Colonic mucosa (tissue), 4 donors: Measurements from ENCODE around the gene ATP8A1. TPM values are rescaled to one million over a fixed set of nuclear protein-coding genes. Genes with fewer than 3 reads are reported as not detected.
A peak's percentile ranks its signal among the peaks of the same experiment; 100 is the strongest.

Experiments
- DNase-seq: peaks from one replicate; pipeline ENCODE4 v3.0.0-alpha.2; 2020
- H3K27ac ChIP-seq: fragments of 200-600 bp; one replicate; pipeline ENCODE4 v1.8.0; 2021
- H3K27me3 ChIP-seq: fragments of 200-600 bp; one replicate; pipeline ENCODE4 v1.8.0; 2021
- H3K36me3 ChIP-seq: fragments of 200-600 bp; one replicate; pipeline ENCODE4 v1.8.0; 2021
- H3K4me1 ChIP-seq: fragments of 200-600 bp; one replicate; pipeline ENCODE4 v1.8.0; 2021; ENCODE audit warnings: mild to moderate bottlenecking
- H3K4me3 ChIP-seq: fragments of 200-600 bp; one replicate; pipeline ENCODE4 v1.8.0; 2021
- H3K9ac ChIP-seq, 2 donors: one replicate each; pipeline ENCODE4 v1.7.0; 2013; ENCODE audit warnings: control low read depth in 2 of 2, low read depth in 2 of 2, low read length in 2 of 2
- H3K9me3 ChIP-seq: fragments of 200-600 bp; one replicate; pipeline ENCODE4 v1.8.0; 2021
- intact Hi-C: fragments of 100-400 bp; cut with DNase I; formaldehyde crosslinking; loops from one replicate; pipeline ENCODE4 v1.14.1; 2022
- total RNA-seq, 2 donors: library from RNA; stranded (reverse); fragmentation: NEBNext Ultra II Directional in 1 of 2; extraction: Animal tissue kit (Norgen Biotek cat#: 25700) in 1 of 2; gene quantifications; one replicate each; pipeline ENCODE4 v1.2.1, GENCODE V29; 2021
- TF ChIP-seq, protein P1 (sequence below): fragments of 200-600 bp; IDR thresholded peaks from one replicate; pipeline ENCODE4 v1.8.0; 2022; ENCODE audit warnings: antibody characterized with exemption, mild to moderate bottlenecking
- donor health status: healthy.
- donor health status: DM: no; HTN: no; CAD: no.
- donor health status: DM: no; HTN: no; CAD: no.

The ATP8A1 gene
- total RNA-seq, 2 donors from 2014 or later = 19.1 to 34.0 TPM

DNA sequence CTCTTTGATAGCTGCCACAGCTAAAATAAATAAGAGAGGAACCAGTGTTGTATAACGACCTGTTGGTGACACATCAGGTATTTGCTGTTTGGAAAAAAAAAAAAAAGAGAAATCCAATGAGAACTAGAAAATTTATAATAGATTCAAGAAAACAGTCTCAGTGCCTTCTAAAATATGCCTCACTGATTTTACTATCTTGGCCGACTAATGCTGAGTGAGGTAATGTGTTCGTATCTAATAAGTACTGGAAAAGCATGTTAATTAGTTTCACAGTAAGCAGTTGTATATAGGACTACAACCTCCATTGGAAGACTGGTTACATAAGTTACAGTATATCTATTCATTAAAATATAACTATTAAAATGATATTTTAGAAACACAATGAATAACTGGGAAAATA lies 32.4 kb downstream of the ATP8A1 start:
- Histone ChIP-seq H3K4me3 (no peak overlapping the region), H3K36me3 (no peaks in the 10 kb centered on the region), H3K9me3 (no peaks in the 10 kb centered on the region), H3K27me3 (no peaks in the 10 kb centered on the region), H3K27ac (no peak overlapping the region), H3K4me1 (peaks cover 20% of the 10 kb centered on the region), H3K9ac (no peak overlapping the region)
- TF ChIP-seq, protein P1, sequence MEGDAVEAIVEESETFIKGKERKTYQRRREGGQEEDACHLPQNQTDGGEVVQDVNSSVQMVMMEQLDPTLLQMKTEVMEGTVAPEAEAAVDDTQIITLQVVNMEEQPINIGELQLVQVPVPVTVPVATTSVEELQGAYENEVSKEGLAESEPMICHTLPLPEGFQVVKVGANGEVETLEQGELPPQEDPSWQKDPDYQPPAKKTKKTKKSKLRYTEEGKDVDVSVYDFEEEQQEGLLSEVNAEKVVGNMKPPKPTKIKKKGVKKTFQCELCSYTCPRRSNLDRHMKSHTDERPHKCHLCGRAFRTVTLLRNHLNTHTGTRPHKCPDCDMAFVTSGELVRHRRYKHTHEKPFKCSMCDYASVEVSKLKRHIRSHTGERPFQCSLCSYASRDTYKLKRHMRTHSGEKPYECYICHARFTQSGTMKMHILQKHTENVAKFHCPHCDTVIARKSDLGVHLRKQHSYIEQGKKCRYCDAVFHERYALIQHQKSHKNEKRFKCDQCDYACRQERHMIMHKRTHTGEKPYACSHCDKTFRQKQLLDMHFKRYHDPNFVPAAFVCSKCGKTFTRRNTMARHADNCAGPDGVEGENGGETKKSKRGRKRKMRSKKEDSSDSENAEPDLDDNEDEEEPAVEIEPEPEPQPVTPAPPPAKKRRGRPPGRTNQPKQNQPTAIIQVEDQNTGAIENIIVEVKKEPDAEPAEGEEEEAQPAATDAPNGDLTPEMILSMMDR = no peak
- DNase-seq = no peak
- intact Hi-C loops = no loop called here

DNA sequence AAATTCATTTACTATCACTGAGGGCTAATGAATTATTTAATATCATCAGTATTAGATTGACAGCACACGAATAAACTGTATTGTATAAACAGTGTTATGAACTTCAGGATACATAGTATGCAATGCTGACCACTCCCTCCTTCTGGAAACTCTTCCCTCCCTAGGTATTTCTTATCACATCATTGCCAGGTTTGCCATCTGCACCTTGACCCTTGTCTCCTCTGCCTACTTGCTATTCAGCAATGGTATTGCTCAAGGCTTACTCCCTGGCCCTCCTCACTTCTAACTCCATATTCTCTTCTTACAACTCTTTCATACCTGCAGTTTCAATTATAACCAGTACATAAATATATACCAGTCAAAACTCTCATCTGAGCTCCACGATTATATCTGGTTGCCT lies 38.9 kb downstream of the ATP8A1 start:
- Histone ChIP-seq H3K4me1 (no peaks in the 10 kb centered on the region), H3K9ac (no peak overlapping the region), H3K27ac (peak overlapping the region; percentile 30), H3K27me3 (no peaks in the 10 kb centered on the region), H3K36me3 (no peaks in the 10 kb centered on the region), H3K9me3 (no peaks in the 10 kb centered on the region), H3K4me3 (no peak overlapping the region)
- DNase-seq = peak; percentile 59
- TF ChIP-seq, protein P1 = no peak
- intact Hi-C loops = no loop called here

DNA sequence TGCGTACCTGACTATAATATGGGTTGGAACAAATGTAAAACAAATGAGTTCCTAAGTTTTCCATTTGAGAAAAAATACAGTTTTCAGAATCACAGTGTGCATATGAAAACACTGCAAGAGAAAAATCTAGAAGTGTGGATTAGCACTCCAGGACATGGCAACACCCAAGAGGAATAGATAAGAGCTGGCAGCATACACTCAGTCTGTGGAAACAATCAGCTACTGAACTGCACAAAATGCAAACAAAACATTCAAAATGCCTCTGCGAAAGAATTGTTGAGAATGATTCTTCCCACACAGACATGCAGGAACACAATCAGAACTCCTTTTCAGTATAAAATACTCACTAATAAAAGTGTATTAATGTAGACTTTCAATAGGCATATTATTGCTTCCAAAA lies 39.9 kb downstream of the ATP8A1 start:
- Histone ChIP-seq H3K9me3 (no peaks in the 10 kb centered on the region), H3K4me1 (no peaks in the 10 kb centered on the region), H3K9ac (no peak overlapping the region), H3K36me3 (no peaks in the 10 kb centered on the region), H3K4me3 (no peak overlapping the region), H3K27ac (no peak overlapping the region), H3K27me3 (no peaks in the 10 kb centered on the region)
- TF ChIP-seq, protein P1 = no peak
- intact Hi-C loops = no loop called here
- no peak for DNase-seq

DNA sequence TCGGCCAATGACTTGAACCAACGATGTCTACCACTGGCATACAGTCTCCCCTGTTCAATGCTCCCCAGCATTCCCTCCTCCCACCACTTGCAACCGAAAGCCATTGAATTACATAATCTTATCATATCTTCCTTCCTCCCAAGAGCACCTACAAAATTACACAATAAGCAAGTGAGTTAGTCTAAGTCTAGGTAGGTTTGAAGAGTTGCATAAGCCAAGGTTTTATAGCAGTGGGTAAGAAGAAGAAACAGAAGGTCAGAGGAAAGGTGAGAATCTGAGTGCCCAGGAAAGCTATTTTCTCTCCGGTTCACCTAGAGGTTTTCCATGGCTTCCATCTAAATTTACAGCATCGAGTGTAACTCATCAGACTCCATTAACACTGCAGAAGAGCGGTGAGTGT lies 40.3 kb downstream of the ATP8A1 start:
- TF ChIP-seq, protein P1 = no peak
- Histone ChIP-seq H3K27me3 (no peaks in the 10 kb centered on the region), H3K9me3 (no peaks in the 10 kb centered on the region), H3K36me3 (no peaks in the 10 kb centered on the region), H3K9ac (no peak overlapping the region), H3K27ac (no peak overlapping the region), H3K4me1 (no peaks in the 10 kb centered on the region), H3K4me3 (no peak overlapping the region)
- intact Hi-C loops = no loop called here
- DNase-seq = no peak

DNA sequence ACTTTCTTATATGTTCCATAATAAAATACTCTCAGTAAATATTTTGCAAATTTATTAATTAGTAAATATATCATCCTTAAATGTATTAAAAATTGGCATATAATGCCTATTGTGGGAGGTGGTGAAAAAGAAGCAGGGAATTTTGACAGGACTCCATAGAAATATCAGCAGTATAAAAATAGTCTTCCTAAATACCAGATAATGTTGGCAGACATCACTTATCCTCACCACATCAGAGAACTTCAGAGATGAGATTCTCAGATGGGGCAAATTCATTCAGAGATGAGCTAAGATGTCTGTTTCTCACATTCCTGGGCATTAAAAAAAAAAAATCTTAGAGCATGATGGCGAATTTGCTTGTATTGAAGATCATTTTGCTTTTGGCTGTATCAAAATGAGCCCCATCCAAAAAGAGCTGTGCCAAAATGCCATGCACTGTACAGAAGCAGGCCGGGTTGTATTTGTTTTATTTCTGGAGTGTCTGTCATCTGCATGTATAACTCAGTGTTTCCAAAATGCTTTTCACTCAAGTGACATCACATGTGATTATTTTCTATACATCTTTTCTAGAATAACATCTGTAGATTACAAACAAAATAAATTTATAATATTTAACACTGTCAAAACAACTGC lies 41.7 kb downstream of the ATP8A1 start:
- Histone ChIP-seq H3K9me3 (no peaks in the 10 kb centered on the region), H3K27me3 (no peaks in the 10 kb centered on the region), H3K4me3 (no peak overlapping the region), H3K9ac (no peak overlapping the region), H3K36me3 (no peaks in the 10 kb centered on the region), H3K27ac (no peak overlapping the region), H3K4me1 (no peaks in the 10 kb centered on the region)
- intact Hi-C loops = no loop called here
- no peak for DNase-seq
- TF ChIP-seq, protein P1 = no peak
